NCI-H1417 (cell line): ENCODE measurements around the gene RMRP.

Source experiments
- DNase-seq, 3 experiments: peaks; one replicate each; lab custom pipeline; 2025; lab: John Stamatoyannopoulos, UW

Gene RMRP

DNA sequence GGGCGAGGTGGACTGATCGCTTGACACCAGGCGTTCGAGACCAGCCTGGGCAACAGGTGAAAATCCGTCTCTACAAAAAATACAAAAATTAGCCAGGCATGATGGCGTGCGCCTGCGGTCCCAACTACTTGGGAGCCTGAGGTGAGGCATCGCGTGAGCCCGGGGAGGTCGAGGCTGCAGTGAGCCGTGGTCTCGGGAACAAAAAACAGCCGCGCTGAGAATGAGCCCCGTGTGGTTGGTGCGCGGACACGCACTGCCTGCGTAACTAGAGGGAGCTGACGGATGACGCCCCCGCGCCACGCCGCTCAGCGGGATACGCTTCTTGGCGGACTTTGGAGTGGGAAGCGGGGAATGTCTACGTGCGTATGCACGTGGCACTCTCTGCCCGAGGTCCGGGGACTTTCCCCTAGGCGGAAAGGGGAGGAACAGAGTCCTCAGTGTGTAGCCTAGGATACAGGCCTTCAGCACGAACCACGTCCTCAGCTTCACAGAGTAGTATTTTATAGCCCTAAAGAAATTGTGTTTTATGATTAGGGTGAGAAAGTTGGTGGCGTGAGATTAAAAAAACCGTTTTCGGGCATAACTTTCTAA, at the start of gene RMRP:
RMRP (minus strand) TSS at position 474 of the 591 bp plus-strand sequence.
- peak; percentile 92 to 98 (median 97) for DNase-seq

DNA sequence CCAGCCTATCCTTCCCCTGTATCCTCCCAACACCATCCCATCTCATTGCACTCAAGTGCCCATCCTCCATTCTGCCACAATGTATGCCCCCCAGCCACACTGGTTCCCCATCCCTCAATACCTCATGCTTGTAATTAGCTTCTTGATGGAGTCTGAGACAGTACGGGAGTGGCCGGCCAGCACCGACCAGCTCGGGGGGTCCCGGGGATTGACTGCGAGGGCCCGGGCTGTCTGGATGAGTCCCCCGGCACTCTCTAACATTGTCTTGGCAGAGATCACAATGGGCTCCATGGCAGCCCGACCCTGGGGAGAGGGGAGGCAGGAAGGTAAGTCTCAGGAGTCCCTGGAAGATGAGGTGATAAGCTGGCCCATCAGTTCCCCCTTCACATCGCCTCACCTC, 49.1 kb upstream of the RMRP start:
- DNase-seq: no peak

DNA sequence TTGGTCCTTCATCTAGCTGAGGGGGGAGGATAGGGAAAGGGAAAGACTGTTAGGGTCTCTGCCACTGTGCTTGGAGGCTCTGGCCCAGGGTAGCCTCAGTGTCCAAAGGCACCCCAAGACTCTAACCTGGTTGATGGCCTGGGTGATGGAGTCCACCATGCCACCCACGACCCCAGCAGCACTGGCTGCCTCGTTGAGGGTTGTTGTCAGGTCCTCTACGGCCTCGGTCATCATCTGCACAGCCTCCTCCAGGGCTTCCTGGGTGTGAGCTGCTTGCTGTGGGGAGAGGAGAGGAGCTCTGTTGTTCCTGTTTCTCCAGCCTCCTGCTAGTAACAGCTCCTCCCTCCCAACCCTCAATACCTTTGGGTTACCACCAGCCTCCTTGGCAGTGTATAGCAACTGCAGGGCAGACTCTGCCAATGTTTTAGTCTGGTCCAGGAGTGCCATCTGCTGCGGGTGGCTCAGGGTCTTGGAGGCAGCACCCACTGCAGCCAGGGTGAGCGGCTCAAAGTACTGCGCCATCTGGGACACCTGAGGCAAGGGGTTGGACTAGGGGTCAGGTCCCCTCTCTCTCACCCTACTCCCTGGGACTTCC, 48.1 kb upstream of the RMRP start:
- no peak for DNase-seq

DNA sequence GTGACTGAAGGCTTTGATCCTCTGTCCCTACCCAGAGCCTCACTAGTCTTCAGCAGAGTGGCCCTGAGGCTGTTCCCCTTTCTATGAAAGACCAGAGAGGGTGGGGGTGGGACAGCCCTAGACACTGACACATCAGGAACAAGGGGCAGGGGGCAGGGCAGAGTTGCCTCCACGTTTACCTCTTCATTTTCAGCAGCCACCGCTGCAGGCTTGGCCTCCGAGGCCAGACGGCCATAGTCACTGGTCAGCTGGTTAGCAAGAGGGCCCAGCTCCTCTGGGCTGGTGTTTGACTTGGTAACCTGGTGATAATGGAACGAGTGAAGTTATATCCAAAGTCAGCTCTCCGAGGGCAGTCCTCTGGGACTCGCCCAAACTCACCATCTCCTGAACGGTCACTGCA, 47.6 kb upstream of the RMRP start:
- DNase-seq: no peak

DNA sequence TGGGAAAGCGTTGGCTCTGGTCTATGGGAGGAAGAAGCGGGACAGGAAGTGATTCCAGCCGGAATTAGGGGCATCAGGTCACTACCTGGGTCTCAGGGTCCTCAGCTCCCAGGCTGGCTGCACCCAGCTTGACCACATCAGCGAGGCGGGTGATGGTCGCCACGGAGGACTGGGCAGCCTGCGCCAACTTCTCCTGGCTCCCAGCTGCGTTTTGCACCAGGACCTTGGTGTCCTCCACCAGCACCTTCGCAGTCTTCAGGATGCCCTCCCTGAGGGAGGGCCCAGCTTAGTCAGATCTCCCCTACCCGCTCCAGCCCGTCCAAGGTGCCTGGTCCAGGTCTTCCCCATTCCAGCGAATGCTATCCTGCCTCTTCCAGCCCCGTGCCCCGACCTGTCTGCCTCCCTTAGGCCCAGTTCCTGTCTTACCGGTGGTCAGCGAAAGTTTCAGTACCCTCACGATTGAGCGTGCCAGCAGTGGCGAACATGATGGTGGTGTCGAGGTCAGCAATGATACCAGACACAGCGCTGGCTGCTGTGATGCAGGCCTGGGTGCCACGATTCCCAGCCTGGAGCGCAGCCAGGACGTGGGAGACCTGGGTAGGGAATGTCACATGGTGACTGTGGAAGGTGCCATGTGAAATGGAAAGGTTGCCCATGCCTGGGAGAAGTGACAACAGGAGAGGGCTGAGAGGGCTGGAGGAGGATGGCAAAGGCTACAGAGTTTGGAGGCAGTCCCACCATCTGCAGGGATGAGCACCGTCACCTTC, 46.3 kb upstream of the RMRP start:
- DNase-seq: no peak

DNA sequence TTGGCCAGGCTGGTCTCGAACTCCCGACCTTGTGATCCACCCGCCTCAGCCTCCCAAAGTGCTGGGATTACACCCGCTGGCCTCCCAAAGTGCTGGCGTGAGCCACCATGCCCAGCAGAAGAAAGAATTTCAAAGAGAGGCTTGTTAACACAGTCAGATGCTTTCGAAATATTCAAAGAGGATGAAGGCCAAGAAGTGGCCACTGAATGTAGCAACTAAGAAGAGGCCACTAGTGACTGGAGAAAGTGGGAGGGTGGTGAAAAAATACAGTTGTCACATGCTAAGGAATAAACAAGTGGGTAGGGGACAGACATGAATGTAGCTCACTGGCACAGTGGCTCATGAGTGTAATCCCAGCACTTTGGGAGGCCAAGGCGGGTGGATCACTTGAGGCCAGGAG, 44.9 kb upstream of the RMRP start:
- DNase-seq: no peak

DNA sequence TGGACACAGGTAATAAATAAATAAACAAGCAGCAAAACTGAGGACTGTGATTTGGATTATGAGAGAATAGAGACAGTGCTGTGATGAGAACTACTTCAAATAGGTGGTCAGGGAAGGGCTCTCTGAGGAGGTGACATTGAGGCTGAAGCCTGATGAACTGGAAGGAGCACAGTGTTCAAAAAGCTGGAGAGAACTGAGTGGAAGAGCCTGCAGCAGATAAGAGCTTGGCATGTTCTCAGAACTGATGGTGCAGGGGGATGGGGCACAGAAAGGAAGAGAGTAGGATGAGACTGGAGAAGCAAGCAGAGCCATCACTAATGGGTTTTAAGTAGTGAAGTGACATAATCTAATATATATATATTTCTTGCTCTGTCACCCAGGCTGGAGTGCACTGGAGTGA, 43.1 kb upstream of the RMRP start:
- no peak for DNase-seq

DNA sequence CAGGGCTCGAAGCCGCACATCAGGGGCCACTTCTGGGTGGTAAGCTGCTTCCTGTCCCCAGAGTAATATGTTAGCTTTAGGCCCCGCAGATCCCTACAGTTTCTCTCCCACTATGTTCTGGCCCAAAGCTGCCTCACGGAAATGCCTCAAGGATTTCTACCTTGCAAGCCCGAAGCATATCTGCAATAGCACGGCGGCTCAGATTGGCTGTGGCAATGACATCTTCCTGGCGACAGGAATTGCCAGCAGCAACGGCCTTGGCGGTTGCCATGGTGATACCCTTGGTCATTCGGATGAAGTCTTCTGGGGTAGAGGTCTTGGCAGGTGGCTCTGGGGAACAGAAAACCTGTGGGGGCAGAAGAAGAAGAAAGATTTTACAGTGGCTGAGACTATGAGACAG, 42.2 kb upstream of the RMRP start:
- no peak for DNase-seq

DNA sequence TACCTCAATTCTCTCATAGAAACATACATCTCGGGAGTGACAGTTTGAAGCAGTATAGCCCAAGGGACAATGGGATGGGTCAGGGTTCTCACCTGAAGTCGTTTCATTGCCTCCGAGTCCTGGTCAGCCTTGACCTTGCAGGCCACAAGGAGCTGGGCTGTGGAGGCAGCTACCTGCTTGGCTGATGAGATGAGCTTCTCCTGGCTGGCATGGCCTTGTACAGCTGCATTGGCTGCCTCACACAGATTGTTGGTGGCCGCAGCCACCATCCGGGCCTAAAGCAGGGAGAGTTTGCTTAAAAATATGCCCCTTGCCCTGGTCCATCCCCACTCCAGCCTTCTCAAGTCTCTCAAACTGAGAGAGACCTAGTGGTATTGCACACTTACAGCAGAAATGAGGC, 40.4 kb upstream of the RMRP start:
- no peak for DNase-seq

DNA sequence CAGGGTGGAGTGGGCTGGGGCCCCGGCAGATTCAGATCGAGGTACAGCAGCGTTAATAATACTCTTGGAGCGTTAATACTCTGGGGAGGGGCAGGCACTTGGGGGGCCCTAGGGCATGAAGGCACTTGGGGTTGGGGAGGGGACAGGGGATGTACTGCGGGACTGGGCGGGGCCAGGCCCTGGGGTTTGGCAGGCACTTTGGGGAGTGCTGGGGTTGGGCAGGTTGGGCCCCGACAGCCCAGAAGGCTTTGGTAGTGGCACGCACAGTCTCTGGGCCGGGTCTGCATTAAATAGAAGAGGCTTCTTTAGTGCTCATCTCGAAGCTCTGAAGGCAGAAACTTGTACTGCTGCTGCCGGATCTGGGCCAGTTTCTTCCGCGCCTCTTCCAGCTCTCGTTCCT, 39.7 kb upstream of the RMRP start:
- no peak for DNase-seq

DNA sequence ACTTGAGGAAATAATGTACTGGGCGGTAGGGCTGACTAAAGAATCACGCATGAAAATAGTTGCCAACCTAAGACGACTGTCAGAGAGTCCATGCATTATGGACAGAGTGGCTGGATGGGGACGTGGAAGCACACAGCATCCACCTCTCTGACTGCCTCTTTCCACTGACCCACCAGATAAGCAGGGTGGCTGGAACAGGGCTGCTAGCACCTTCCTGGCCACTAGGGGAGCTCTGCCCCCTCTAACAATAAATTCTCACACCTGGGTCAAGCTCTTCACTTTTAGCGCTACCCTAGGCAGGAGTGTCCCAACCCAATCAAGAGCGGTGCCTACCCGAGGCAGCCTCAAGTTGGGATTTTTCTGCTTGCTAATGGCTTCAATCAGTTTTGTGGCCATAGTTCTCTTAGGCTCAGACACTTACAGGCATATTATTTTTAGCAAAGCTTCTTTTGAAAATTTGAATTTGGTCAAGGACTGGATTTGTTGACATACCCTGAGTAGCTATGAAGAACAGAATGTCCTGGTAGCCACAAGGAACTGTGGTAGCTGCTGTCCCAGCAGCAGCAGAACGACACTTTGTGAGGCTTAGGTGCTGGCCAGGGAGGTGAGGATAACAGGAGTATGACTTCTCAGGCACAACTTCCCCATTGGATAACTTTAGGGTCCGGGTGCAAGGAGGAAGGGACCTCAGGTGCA, 38.8 kb upstream of the RMRP start:
- peak; percentile 10 to 31 (median 21) for DNase-seq

DNA sequence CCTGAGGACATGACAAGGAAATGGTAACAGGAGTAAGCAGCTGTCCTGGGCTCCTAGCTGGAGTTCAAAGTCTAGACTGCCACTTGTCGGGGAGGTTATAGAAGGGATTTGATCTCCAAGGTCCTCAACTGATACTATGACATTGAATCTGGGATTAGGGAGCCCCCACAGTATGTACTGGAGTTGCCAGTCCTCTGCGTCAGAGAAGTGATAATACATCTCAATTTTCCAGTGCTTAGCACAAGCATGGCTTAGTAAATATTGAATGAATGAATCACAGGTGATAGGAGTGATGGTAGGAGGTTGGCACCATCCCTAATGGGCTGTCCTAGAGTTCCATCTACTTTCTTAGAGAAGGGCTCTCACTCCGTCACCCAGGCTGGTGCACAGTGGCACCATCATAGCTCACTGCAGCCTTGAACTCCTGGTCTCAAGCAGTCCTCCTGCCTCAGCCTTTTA, 38.2 kb upstream of the RMRP start:
- DNase-seq: no peak

DNA sequence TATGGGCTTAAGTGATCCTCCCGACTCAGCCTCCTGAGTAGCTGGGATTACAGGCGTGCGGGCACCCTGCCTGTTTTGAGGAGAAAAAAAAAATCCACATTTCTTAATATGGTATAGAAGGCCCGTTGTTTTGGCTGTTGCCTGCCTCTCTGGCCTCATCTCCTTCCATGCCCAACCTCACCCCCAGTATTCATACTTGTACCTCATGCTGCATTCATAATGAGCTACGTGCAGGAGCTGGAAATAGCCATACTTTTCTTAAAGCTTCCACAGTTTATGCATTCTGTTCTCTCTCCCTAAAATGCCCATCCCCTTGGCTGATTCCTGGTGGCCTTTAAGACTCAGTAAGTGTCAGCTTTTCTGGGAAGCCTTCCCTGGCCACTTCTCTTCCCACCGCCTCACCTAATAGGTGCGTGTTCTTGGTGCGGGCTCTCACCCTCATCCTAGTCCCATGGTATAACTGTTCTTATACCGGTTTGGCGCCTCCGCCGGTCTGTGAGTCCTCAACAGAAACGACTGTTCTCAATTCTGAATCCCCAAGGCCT, 34.0 kb upstream of the RMRP start:
- DNase-seq: no peak

DNA sequence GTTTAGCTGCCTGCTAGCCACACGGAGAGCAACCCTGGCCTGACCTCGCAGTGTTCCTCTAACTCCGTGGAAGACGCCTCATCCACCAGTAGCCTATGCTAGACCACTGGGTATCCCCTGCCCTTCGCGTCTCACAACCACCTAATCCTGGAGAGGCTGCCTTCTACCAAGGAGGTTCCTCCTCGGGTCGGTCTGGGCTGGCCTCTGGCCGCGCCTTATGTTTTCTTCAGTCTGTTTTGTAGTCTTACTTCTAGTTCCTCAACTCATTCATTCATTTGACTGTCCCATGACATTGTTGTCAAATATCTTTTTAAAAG, 33.5 kb upstream of the RMRP start:
- DNase-seq: no peak

DNA sequence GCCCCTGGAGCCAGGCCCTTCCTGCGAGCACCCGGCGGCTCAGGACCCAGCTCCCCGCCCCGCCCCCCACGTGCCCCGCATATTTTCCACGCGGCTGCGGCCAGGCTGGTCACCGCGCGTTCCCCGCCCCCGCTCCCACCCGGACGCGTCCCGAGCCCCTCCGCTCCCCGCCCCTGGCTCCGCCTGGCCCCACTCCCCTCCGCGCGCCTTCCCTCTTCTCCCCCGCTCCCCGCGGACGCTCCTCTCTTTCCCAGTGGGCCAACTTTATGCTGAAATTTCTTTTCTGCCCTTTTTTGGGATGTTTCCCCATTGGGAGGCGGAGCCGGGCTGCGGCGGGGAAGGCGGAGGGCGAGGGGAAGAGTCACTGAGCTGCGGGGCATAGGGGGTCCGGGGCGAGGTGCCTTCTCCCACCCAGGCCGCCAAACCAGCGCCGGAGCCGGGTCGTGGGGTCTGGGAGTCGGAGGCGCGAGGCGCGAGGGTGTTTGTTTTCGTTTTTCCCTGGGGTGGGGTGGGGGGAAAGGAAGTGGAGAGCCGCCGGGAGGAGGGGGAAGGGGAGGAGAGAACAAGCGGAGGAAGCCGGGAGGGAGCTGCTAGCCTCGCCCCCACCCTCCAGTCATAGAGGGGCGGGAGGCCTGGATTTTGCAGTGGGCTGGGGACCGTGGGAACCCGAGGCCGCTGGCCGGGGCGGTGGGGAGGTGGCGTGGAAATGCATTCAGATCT, 33.0 kb upstream of the RMRP start:
- DNase-seq: peak in 2 of 3 experiments; percentile 29 to 34

DNA sequence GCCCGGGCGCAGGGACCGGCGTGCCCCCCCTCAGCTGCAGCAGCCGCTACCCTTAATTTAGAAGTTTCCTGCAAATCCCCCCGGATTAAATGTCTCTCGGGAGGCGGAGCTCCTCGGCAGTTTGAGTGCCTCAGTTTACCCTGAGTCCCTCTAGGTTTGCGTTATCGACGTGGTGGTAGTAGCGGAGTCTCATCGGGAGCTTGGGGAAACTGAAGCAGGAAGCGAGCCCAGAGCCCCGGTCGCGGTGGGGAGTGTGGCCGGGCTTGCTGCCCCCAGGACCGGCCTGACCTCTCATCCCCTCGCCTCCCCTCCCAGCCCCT, 32.4 kb upstream of the RMRP start:
- peak in 2 of 3 experiments; percentile 28 to 34 for DNase-seq

DNA sequence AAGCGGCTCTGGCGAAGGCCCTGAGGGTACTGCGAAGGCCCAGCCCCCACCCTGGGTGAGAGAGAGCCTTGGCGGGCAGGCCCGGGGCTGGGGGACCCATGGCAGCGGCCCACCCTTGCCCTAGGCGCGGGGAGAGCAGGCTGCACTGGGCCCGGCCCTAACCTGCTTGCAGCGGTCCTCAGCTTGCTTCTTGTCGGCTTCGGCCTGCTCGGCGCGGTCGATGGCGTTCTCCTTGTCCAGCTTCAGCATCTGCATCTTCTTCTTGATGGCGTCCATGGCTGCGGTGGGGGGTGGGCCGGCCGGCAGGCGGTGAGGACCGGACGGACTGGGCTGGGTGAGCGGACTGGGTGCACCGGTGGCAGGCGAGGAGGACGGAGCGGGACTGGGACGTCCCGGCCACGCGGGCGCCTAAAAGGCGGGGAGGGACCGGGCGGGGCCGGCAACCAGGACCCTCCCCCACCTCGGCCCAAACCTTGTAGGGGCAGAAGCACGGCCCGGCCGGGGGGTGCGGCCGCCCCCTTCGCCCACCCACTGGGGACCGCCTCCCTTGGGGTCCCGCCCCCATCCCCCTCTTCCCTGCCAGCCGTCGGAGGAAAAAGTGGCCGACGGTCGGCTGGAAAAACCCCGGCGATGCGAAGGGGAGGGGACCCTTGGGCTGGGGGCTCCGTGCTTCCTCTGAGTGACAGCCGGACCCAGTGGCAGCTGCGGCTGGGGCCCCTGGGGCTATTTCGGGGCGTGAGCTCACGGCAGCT, 31.9 kb upstream of the RMRP start, which contains the start of gene TPM2:
TPM2 (minus strand) TSS at position 384 of the 752 bp plus-strand sequence; CDS start at position 276, 108 bp downstream.
- DNase-seq: peak in 1 of 3 experiments; percentile 18

DNA sequence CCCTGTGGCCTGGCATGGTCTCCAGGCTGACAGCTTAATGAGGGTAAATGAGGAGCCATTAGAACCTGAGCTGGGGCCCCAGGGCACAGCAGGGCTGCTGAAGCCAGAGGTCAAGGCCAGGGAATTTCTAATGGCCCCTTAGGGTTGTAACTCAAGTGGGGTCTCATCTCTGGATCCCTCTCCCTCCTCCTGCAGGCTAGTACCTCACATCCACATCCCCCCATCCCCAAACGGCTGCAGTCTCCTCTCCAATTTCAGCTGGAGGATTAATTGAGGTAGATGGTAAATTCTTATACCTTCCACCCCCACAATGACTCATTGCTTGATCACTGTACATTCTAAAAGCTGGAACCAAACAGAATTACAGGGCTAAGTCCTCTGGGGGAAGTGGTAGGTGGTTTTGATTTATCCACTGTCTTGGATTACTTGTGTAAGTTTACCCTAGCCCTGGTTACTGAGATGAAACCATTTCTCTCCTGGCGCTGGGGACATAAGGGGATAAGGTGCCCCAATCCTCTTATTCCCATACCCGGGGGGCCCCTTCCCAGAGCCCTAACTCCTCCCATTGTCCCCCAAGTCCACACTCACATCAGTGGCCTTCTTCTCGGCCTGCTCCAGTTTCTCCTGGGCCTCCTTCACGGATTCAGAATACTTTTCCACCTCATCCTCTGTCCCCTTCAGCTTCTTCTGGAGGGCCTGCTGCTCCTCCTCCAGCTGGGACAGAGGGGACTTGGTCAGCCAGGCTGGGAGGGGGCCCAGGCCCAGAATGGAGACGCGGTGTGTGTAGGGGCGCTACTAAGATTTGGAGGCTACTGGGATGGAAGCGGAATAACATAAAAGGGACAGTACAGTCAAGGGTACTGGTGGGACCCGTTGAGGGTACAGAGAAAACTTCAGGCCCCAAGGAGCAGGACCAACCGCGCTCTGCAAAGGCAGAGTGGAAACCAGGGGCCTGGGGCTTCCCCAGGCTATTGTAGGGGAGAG, 31.0 kb upstream of the RMRP start:
- DNase-seq: no peak

DNA sequence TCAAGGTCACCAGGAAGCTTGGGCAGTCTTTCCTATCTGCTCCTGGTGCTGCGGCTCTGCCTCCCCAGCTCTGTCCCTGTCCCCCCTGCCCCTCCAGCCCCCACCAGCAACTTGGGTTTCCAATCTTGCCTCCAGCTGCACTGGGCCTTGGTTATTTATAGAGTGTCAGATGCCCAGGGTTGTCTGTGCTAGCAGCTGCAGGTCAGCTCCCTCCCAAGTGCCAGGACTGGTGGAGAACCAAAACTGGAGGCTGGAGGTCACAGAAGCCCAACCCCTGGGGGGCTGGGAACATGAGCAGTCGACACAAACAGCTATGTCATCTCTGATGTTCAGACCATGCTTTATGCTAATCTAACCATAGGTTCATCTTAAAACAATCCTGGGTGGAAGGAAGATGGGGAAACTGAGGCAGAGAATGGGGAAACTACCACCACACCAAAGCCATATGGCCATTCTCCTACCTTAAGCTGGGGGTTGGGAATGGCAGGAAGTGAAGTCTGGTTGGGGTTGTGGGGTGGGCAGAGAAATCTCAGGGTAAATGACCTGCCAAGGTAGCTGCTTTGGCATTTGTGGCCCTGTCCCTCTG, 30.2 kb upstream of the RMRP start:
- DNase-seq: no peak

DNA sequence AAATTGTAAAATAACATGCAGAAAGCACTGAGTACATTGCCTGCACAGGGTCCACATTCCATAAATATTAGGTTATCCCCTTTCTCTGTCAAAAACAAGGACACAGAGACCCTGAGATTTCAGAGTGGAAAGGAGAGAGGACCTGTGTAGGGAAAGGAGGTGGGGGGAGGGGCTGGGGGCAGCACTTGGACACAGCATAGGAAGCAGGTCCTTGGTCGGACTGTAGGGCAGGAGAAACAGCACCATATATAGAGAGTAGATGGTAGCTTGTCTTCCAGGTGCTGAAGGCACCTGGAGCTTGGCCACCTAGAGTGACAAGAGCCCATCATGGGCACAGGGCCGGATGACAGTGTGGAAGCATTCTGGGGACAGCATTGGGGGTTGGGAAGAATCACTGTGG, 29.5 kb upstream of the RMRP start:
- no peak for DNase-seq
